Measurements from ENCODE around the gene LRBA.

DNA sequence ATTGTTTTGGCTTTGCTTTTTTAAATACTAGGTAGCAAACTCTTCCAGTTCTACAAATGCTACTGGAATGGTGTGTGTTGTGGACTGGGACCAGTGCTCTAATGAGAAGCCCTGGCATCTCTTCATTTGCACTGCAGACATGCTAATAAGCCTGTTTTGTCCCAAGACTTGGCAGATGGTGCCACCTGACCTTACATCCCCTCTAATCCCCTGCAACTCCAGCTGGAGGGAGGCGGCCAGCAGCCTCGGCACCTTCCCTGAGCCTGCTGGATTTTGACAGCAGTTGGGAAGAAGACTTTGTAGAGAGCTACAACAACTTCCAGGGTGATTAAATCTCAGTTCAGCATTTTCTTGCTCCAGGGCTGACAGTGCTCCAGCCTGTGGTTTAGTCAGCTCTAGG is 736.9 kb downstream of the LRBA start:
- TF ChIP-seq, protein P1, sequence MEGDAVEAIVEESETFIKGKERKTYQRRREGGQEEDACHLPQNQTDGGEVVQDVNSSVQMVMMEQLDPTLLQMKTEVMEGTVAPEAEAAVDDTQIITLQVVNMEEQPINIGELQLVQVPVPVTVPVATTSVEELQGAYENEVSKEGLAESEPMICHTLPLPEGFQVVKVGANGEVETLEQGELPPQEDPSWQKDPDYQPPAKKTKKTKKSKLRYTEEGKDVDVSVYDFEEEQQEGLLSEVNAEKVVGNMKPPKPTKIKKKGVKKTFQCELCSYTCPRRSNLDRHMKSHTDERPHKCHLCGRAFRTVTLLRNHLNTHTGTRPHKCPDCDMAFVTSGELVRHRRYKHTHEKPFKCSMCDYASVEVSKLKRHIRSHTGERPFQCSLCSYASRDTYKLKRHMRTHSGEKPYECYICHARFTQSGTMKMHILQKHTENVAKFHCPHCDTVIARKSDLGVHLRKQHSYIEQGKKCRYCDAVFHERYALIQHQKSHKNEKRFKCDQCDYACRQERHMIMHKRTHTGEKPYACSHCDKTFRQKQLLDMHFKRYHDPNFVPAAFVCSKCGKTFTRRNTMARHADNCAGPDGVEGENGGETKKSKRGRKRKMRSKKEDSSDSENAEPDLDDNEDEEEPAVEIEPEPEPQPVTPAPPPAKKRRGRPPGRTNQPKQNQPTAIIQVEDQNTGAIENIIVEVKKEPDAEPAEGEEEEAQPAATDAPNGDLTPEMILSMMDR (IDR thresholded peaks at IDR 0.05) = no peak
- no peak for TF ChIP-seq POLR2A (IDR thresholded peaks at IDR 0.05)
